HL-60 (cell line): ENCODE results near the gene FHL1.
"Not testable (repeated sequence)": the region's sequence is repeated elsewhere in the genome, so short reads cannot be mapped to it uniquely, and the experiment has no call there.

Experiments
- DNase-seq, 2 experiments: peaks; one replicate each; pipeline ENCODE4 v3.0.0-alpha.2; 2010 to 2020; ENCODE audit warnings: low read depth in 1 of 2, low spot score in 1 of 2
- H3K27ac ChIP-seq: fragments of 250-450 bp; sonication (Bioruptor Pico); replicated peaks from 2 replicates; pipeline ENCODE4 v1.5.1; 2020; ENCODE audit warnings: mild to moderate bottlenecking, moderate library complexity
- H3K27me3 ChIP-seq: fragments of 250-450 bp; sonication (Bioruptor Pico); 2 replicates; pipeline ENCODE4 v1.5.1; 2021; ENCODE audit warnings: mild to moderate bottlenecking, moderate library complexity; ENCODE audit not compliant: insufficient read depth, poor library complexity, severe bottlenecking
- H3K4me3 ChIP-seq: replicated peaks from 2 replicates; pipeline ENCODE4 v1.5.1; 2011; ENCODE audit warnings: mild to moderate bottlenecking, control low read depth, low read length; ENCODE audit not compliant: insufficient read depth
- GABPA ChIP-seq: IDR thresholded peaks from 2 replicates; pipeline ENCODE4 v1.6.1; 2012; ENCODE audit warnings: low read depth
- POLR2AphosphoS5 ChIP-seq: IDR thresholded peaks from 2 replicates; pipeline ENCODE4 v1.6.1; 2012; ENCODE audit warnings: low read depth
- SPI1 ChIP-seq: IDR thresholded peaks from 2 replicates; pipeline ENCODE4 v1.6.1; 2012; ENCODE audit warnings: low read depth, mild to moderate bottlenecking, borderline replicate concordance
- TF ChIP-seq, protein P1 (sequence below): IDR thresholded peaks from 2 replicates; pipeline ENCODE4 v1.6.1; 2012; ENCODE audit warnings: low read depth; ENCODE audit not compliant: insufficient replicate concordance
- TF ChIP-seq, protein P2 (sequence below): IDR thresholded peaks from one replicate; pipeline ENCODE4 v1.5.1; 2011; ENCODE audit warnings: low read length, control low read depth, inconsistent platforms; ENCODE audit not compliant: insufficient read depth

Gene FHL1

DNA sequence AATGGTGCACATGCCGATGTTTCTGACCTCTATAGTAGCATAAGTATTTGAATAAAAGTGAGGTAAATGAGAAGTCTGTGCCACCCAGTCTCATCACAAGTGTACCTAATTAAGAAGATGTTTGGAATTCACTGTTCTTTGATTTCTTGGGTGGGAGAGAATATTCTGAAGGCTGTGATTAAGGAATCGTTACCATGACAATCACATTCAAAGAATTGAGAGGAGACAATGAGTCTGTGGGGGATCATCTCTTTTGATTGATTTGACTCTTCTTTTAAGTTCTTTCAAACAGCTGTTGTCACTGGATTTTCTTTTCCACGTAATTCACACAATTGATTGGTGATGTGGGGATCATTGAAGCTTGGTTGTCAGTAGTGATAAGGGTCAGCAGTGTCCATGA is 18.1 kb downstream of the FHL1 start:
- TF ChIP-seq SPI1 (no peak), POLR2AphosphoS5 (no peak), GABPA (no peak)
- TF ChIP-seq, protein P1, sequence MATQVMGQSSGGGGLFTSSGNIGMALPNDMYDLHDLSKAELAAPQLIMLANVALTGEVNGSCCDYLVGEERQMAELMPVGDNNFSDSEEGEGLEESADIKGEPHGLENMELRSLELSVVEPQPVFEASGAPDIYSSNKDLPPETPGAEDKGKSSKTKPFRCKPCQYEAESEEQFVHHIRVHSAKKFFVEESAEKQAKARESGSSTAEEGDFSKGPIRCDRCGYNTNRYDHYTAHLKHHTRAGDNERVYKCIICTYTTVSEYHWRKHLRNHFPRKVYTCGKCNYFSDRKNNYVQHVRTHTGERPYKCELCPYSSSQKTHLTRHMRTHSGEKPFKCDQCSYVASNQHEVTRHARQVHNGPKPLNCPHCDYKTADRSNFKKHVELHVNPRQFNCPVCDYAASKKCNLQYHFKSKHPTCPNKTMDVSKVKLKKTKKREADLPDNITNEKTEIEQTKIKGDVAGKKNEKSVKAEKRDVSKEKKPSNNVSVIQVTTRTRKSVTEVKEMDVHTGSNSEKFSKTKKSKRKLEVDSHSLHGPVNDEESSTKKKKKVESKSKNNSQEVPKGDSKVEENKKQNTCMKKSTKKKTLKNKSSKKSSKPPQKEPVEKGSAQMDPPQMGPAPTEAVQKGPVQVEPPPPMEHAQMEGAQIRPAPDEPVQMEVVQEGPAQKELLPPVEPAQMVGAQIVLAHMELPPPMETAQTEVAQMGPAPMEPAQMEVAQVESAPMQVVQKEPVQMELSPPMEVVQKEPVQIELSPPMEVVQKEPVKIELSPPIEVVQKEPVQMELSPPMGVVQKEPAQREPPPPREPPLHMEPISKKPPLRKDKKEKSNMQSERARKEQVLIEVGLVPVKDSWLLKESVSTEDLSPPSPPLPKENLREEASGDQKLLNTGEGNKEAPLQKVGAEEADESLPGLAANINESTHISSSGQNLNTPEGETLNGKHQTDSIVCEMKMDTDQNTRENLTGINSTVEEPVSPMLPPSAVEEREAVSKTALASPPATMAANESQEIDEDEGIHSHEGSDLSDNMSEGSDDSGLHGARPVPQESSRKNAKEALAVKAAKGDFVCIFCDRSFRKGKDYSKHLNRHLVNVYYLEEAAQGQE, result no peak
- TF ChIP-seq, protein P2, sequence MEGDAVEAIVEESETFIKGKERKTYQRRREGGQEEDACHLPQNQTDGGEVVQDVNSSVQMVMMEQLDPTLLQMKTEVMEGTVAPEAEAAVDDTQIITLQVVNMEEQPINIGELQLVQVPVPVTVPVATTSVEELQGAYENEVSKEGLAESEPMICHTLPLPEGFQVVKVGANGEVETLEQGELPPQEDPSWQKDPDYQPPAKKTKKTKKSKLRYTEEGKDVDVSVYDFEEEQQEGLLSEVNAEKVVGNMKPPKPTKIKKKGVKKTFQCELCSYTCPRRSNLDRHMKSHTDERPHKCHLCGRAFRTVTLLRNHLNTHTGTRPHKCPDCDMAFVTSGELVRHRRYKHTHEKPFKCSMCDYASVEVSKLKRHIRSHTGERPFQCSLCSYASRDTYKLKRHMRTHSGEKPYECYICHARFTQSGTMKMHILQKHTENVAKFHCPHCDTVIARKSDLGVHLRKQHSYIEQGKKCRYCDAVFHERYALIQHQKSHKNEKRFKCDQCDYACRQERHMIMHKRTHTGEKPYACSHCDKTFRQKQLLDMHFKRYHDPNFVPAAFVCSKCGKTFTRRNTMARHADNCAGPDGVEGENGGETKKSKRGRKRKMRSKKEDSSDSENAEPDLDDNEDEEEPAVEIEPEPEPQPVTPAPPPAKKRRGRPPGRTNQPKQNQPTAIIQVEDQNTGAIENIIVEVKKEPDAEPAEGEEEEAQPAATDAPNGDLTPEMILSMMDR, result no peak
- Histone ChIP-seq H3K27ac (no peak overlapping the region), H3K27me3 (no peaks in the 10 kb centered on the region), H3K4me3 (no peak overlapping the region)
- DNase-seq, result no peak

DNA sequence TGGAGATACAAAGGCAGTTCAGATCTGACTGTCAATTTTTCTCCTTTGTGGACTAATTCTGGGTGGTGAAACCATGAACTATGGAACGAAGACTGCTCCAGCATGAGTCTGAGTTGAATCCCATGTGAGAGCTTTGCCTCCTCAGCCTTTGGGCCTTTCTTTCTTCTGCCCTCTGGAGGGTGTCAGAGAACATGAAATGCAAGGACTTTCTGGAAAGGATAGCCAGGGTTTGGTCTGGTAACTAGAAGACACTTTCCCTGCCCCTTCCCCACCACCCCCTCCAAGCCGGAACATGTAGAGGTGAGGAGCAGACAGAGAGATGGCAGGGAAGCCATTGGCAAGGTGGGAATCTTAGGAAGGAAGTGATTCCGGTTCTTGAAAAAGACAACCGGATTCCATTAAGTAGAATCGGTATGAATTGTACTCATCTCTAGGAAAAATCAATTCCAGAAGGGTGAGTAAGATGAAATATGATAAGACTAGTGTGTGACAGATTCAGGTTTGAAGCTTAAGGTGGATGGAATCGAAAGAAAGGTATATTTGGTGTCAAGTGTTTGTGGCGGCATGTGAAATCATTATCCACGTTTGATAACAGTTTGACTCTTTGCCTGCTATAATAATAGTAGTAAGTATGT is 19.0 kb downstream of the FHL1 start:
- no peak overlapping the region for H3K27ac ChIP-seq
- no peak for DNase-seq
- H3K27me3 ChIP-seq, result no peaks in the 10 kb centered on the region

DNA sequence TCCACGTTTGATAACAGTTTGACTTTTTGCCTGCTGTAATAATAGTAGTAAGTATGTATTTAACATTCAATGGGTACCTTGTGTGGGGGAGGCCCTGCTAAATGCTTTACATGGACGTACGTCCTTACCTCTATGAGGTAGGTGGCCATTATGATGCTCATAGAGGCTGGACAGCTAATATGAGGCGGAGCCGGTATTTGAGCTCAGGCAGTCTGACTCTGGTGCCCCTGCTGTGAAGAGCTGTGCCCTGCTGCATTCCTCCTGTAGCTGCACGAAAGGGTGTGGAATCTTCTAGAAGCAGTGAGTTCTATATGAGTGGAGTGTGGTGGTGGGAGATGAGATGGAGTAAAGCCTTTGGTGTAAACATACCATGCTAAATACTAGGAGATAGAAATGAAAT is 20.7 kb downstream of the FHL1 start:
- not testable (repeated sequence) for H3K27ac ChIP-seq, H3K4me3 ChIP-seq, DNase-seq, H3K27me3 ChIP-seq

More for the DNA sequence above, 19.0 kb downstream of the FHL1 start:
- TF ChIP-seq POLR2AphosphoS5, result no peak
- TF ChIP-seq GABPA, result no peak
- TF ChIP-seq, protein P1, result no peak
- TF ChIP-seq, protein P2, result no peak
- no peak for TF ChIP-seq SPI1
- H3K4me3 ChIP-seq, result no peak overlapping the region

DNA sequence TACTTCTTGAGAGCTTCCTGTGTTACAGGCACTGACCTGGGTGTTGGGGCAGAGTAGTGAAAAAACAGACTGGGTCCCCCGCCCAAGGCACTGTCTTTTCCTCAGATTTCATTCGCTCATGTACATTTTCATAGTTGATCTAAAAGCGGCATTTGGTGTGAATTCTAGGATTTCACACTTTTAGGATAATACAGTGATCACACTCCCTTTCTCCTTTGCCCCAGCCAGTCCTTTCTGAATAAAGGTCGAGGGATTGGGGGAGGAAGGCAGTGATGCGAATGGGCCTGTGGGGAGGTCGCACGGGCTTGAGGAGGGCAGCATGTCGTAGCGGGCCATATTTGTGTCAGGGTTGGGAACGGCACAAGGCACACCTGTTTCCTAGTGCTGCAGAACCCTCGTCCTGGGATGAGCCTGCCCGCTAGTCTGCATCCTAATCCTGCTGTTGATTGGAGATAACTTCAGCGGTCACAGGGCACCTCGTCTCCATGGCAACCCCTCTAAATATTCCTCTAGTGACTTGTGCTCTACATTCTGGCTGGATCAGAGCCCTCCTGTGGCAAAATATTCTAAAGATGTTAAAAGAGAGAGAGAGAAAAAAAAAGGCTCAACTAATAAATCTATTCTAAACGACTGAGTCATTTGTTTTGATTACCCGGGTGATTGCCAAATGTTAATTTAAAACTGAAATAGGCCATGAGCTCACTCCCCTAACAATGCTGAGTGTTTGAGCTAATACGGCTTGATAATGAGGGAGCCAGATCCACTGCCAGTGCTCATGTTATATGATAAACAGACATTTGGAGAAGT is 21.8 kb downstream of the FHL1 start:
- no peak for TF ChIP-seq SPI1
- TF ChIP-seq POLR2AphosphoS5, result no peak
- TF ChIP-seq, protein P1, result no peak
- TF ChIP-seq GABPA, result no peak
- TF ChIP-seq, protein P2, result no peak
- H3K4me3 ChIP-seq, result no peak overlapping the region
- DNase-seq, result no peak
- H3K27ac ChIP-seq, result no peak overlapping the region
- no peaks in the 10 kb centered on the region for H3K27me3 ChIP-seq
